ENCODE results near the gene C14orf180. TPM values are rescaled to one million over a fixed set of nuclear protein-coding genes. Genes with fewer than 3 reads are reported as not detected.
A peak's percentile ranks its signal among the peaks of the same experiment; 100 is the strongest.

The C14orf180 gene
- total and polyA plus RNA-seq, 2 of the 8 experiments (the other 6 are each of a cell fraction or from before 2014, with no cell fraction given): not detected

DNA sequence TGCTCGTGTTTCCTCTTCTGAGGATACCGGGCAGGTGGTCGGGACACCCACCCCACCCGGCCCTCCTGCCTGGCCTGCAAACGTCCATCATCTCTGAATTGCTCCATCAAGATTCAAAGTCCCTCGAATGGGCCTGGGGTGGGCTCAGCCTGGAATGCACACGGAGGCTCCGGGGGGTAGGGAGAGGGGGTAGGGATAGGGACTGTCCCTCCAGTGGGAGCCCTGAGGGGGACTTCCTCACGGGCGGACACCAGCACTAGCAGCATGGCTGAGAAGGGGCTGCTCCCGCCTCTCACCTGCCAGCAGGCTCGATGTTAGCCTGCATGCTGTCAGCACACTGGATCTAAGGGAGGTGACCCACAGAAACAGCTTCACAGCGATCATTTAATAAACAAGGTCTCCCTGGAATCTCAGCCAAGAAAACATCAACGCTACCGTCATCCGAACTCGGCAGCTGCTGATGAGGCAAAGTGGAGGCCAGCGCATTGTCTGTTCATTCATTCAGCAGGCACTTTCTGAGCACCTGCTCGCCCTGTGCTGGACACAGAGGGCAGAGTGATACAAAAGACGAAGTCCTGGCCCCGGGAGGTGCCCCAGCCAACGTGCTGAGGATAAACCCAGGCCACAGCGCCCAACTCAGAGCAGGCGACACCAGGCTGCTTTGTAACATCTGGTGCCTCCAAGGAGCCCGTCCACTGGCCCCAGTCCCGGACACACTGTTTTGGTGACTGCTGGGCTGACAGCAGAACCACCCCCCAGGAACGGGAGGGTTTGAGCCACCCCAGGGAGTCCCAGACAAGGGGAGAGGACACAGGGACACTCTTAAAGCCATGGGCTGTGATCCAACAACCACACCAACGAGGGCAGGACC is 18.7 kb downstream of the C14orf180 start:
- no peak overlapping the region for H4K5ac ChIP-seq (ENCODE audit: insufficient read length, low read depth, low read length)
- H2BK20ac ChIP-seq (ENCODE audit: low read length): no peak overlapping the region
- no peak overlapping the region for H2BK5ac ChIP-seq (ENCODE audit: low read depth, low read length)
- H3K18ac ChIP-seq (ENCODE audit: extremely low read depth, low read length): no peak overlapping the region
- POLR2A ChIA-PET (ENCODE audit: partially characterized antibody): no interaction called here
- CTCF ChIA-PET (ENCODE audit: partially characterized antibody): interaction anchor here (1.5 to 1.6 kb wide), 2 partner anchors 18 to 34 kb away, joined by 3 to 5 read pairs; partner anchors contain the start of gene C14orf180
- no peak overlapping the region for H3K9ac ChIP-seq (replicated peaks in 1 of 4; ENCODE audit: extremely low read depth in 1 of 4, low read depth in 3 of 4, low read length in 3 of 4)
- no peak overlapping the region for H4K91ac ChIP-seq (replicated peaks; ENCODE audit: insufficient read length, low read length)
- H2BK120ac ChIP-seq (replicated peaks; ENCODE audit: low read depth, low read length): no peak overlapping the region
- no peak overlapping the region for H3K4me2 ChIP-seq (ENCODE audit: insufficient read depth in 1 of 2, low read depth in 2 of 2, low read length in 2 of 2)
- H3K9me3 ChIP-seq (ENCODE audit: insufficient read depth in 2 of 2, low read depth in 1 of 2, low read length in 1 of 2): no peaks in the 10 kb centered on the region
- no peak overlapping the region for H3K56ac ChIP-seq (replicated peaks; ENCODE audit: insufficient read length, low read depth, low read length)
- no peaks in the 10 kb centered on the region for H3K23me2 ChIP-seq (ENCODE audit: low read depth, low read length)
- H2BK12ac ChIP-seq (ENCODE audit: low read depth, low read length): no peak overlapping the region
- no peak overlapping the region for H3K14ac ChIP-seq (ENCODE audit: insufficient read length)
- H2AK5ac ChIP-seq (ENCODE audit: low read depth, low read length): no peak overlapping the region
- H2AFZ ChIP-seq (ENCODE audit: low read length): no peak overlapping the region
- no peaks in the 10 kb centered on the region for H4K20me1 ChIP-seq (replicated peaks in 1 of 2; ENCODE audit: control insufficient read depth in 1 of 2, insufficient read depth in 2 of 2, low read length in 2 of 2)
- TF ChIP-seq RFX5 (IDR thresholded peaks at IDR 0.05; ENCODE audit: borderline replicate concordance, low read depth, low read length): no peak
- TF ChIP-seq, protein P1, sequence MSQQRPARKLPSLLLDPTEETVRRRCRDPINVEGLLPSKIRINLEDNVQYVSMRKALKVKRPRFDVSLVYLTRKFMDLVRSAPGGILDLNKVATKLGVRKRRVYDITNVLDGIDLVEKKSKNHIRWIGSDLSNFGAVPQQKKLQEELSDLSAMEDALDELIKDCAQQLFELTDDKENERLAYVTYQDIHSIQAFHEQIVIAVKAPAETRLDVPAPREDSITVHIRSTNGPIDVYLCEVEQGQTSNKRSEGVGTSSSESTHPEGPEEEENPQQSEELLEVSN (IDR thresholded peaks at IDR 0.05): 0 out of 2 replicates have a peak, but pooled peaks have one; percentile 42
- no peak overlapping the region for H3K4ac ChIP-seq (replicated peaks; ENCODE audit: insufficient read length, low read depth, low read length)
- H3K23ac ChIP-seq (ENCODE audit: insufficient read length): no peak overlapping the region
- no peaks in the 10 kb centered on the region for H3K36me3 ChIP-seq (ENCODE audit: control insufficient read depth in 2 of 4, insufficient read depth in 4 of 4, low read length in 3 of 4)
- H3K4me1 ChIP-seq (replicated peaks in 1 of 4; ENCODE audit: control insufficient read depth in 3 of 4, insufficient read depth in 4 of 4, low read length in 3 of 4): no peaks in the 10 kb centered on the region; a peak in 1 of 7 replicates
- no peak overlapping the region for H4K8ac ChIP-seq (ENCODE audit: extremely low read depth, insufficient read depth, low read length)
- no peak overlapping the region for H3K27ac ChIP-seq (ENCODE audit: low read depth, low read length)
- no peak overlapping the region for H2BK15ac ChIP-seq (ENCODE audit: low read length)
- DNase-seq (ENCODE audit: low read depth in 1 of 2, low spot score in 2 of 2): no peak
- H3K4me3 ChIP-seq (ENCODE audit: extremely low read depth in 1 of 4, insufficient read depth in 2 of 4, low read depth in 3 of 4, low read length in 4 of 4): no peak overlapping the region
- no peaks in the 10 kb centered on the region for H3K79me1 ChIP-seq (ENCODE audit: low read depth, low read length)
- H3K27me3 ChIP-seq (replicated peaks in 1 of 4; ENCODE audit: control insufficient read depth in 3 of 4, extremely low read depth in 1 of 4, insufficient read depth in 3 of 4, low read length in 3 of 4): 0 out of 7 replicates have a peak, but pooled peaks cover 0 to 2% (median 0%) of the 10 kb centered on the region in 4 experiments
- FAIRE-seq: no peak
- 88% methylated on average over 28 of the region's 28 CpGs; no CpG with 5 or more reads in 1 of the 2 experiments for WGBS, 2 experiments (ENCODE audit: extremely low coverage in 1 of 2, insufficient coverage in 1 of 2, insufficient read length in 1 of 2, insufficient replicate concordance in 2 of 2, low coverage in 1 of 2, low lambda C conversion rate in 2 of 2, missing lambda C conversion rate in 1 of 2)
- no peaks in the 10 kb centered on the region for H3K79me2 ChIP-seq (ENCODE audit: control insufficient read depth in 1 of 2, insufficient read depth in 2 of 2, low read length in 2 of 2)
